Upper lobe of left lung (tissue), 4 donors: ENCODE measurements around the gene TTC33.

Experiments
- POLR2AphosphoS5 ChIP-seq, 2 donors: sonication (generic); formaldehyde crosslinking; IDR thresholded peaks; one replicate each; pipeline ENCODE4 v1.5.1; 2017; ENCODE audit warnings: antibody characterized with exemption in 2 of 2
- TF ChIP-seq, protein P1 (sequence below), 6 experiments: fragments of 450-650 bp in 4 of 6; fragments of 200-600 bp in 2 of 6; sonication (generic) in 2 of 6; IDR thresholded peaks; one replicate each; pipeline ENCODE4 v1.5.1; 2016 to 2019; ENCODE audit warnings: antibody characterized with exemption in 6 of 6

DNA sequence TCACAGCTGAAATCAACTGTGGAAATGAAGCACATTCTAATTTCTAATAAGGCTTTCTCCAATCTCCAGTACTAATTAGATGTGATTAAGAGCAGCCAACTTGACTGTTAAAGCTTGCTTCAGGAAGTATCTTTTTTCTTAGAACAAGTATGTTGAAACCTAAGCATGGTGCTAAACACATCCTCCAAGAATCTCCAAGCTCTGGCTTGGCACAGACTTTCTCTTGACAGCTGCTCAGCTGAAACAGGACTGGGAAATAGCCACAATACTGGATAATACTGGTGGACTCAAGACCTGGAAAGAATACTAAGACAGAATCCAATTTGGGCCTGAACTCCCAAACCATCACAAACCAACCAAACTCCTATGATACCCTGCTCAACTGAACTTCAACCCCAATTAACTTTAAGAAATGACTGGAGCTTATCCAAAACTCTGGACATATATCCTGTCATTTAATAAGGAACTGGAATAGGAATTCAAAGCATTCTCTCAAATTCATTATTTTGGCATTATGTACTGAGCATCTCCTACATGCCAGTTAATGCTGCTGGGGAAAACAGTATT, 26.2 kb upstream of the TTC33 start:
- TF ChIP-seq POLR2AphosphoS5 (IDR thresholded peaks at IDR 0.05): no peak
- TF ChIP-seq, protein P1, sequence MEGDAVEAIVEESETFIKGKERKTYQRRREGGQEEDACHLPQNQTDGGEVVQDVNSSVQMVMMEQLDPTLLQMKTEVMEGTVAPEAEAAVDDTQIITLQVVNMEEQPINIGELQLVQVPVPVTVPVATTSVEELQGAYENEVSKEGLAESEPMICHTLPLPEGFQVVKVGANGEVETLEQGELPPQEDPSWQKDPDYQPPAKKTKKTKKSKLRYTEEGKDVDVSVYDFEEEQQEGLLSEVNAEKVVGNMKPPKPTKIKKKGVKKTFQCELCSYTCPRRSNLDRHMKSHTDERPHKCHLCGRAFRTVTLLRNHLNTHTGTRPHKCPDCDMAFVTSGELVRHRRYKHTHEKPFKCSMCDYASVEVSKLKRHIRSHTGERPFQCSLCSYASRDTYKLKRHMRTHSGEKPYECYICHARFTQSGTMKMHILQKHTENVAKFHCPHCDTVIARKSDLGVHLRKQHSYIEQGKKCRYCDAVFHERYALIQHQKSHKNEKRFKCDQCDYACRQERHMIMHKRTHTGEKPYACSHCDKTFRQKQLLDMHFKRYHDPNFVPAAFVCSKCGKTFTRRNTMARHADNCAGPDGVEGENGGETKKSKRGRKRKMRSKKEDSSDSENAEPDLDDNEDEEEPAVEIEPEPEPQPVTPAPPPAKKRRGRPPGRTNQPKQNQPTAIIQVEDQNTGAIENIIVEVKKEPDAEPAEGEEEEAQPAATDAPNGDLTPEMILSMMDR (IDR thresholded peaks at IDR 0.05): no peak
